HG02970 (cell line): Measurements from ENCODE around the gene LUZP1.

Source experiments
- ATAC-seq: cut with Tn5 transposase; IDR thresholded peaks from one replicate; pipeline ENCODE4 v1.9.1; 2021; ENCODE audit warnings: mild to moderate bottlenecking, moderate library complexity, moderate number of reproducible peaks; ENCODE audit not compliant: unreplicated experiment, low FRiP score

LUZP1 gene

DNA sequence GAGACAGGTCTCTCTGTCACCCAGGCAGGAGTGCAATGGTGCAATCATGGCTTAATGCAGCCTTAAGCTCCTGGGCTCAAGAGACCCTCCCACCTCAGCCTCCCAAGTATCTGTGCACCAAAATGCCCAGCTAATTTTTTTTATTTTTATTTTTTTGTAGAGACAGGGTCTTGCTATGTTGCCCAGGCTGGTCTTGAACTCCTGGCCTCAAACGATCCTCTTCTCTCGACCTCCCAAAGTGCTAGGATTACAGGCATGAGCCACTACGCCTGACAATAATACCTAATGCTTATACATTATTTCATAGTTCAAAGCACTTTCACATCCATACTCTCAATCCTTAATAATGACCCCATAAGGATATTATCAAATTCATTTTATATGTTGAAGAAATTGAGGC lies 48.3 kb downstream of the LUZP1 start:
- ATAC-seq = no peak

DNA sequence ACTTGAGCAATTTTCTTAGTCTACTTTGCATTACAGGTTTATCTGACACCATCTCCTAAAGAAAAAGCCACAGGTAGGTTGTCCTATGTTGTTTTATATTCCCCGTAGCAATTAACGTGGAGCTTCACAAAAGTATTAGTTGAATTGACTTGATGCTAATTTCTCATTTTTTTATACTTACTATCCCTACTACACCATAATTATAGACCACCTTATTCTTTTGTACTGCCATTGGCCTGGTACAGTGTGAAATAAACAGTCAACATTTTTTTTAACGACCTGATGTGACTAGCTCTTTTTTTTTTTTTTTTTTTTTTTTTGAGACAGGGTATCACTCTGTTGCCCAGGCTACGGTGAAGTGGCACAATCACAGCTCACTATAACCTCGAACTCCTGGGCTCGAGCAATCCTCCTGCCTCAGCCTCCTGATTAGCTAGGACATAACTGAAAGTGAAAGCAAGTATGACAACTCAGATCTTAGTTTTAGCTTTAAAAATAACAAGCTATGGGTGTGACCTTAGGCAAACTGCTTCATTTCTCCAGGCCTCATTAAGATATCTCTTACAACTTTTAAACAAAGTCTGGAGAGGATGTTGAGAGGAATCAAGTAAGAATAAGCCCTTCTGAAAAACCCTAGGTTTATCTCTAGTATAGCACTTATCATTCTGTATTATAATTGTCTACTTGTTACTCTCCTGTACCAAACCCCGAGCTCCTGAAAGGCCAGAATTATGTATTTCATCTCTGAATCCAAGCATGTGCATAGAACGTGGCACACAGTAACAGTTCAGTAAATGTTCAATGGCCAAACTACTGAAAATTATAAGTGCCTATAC lies 49.5 kb downstream of the LUZP1 start:
- no peak for ATAC-seq

DNA sequence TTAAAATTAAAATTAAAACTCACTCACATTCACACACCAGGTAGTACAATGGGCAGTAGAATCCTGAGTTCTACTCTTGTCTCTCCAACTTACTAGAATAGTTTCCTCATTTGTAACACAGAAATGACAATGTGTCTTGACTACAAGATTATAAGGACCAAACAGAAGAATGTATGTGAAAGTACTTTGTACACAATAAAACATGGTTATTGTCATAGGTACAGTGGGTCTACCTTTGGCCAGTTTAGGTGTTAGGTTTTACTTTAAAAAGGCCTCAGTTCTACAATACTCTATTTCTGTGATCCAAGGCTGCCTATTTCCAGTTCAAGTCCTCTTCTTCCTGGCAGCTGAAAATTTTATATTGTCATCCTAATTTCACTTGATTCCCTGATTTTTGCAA lies 50.2 kb downstream of the LUZP1 start:
- no peak for ATAC-seq

GRCh38 chr1:23116921-23117699 lies 51.5 kb downstream of the LUZP1 start:
- no peak for ATAC-seq

DNA sequence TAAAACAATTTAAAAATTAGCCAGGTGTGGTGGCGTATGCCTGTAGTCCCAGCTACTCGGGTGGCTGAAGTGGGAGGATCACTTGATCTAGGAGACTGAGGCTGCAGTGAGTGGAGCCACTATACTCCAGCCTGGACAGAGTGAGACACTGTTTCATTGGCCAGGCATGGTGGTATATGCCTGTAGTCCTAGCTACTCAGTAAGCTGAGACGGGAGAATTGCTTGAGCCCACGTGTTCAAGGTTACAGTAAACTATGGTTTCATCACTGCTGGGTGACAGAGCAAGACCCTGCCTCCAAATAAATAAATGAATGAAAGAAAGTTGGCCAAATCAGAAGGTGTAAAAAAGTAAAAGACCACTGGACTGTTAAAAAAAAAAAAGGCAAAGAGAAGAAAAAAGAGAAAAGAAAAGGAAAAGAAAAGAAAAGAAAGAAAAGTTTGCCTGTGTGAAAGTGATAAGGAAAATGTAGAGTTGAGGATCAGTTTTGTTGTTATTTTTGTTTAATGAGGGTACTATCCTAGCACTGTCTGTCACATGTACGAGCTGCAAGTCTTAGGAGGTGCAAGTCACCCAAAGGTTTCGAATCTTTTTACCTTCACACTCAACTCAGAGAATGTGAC lies 52.3 kb downstream of the LUZP1 start:
- no peak for ATAC-seq

GRCh38 chr1:23114424-23115079 lies 54.1 kb downstream of the LUZP1 start:
- no peak for ATAC-seq

GRCh38 chr1:23111600-23112535 lies 56.8 kb downstream of the LUZP1 start:
- no peak for ATAC-seq

DNA sequence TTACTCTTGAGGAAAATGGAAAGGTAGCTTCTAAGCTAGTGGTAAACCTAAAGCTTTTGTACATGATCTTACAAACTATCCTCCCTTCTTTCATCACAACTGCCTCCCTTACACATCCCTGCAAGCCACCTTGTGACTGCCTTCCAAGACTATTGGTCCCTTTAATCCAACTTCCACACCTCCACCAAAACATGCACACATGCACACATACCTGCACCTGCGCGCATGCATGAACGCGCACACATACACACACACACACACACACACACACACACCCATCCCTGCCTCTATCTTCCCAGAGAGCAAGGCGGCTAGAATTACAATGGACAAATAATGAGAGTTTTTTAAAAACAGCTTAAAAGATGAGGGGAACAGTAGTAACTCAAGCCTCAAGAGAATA lies 58.3 kb downstream of the LUZP1 start:
- ATAC-seq = no peak

GRCh38 chr1:23108918-23109533 lies 59.6 kb downstream of the LUZP1 start:
- no peak for ATAC-seq

DNA sequence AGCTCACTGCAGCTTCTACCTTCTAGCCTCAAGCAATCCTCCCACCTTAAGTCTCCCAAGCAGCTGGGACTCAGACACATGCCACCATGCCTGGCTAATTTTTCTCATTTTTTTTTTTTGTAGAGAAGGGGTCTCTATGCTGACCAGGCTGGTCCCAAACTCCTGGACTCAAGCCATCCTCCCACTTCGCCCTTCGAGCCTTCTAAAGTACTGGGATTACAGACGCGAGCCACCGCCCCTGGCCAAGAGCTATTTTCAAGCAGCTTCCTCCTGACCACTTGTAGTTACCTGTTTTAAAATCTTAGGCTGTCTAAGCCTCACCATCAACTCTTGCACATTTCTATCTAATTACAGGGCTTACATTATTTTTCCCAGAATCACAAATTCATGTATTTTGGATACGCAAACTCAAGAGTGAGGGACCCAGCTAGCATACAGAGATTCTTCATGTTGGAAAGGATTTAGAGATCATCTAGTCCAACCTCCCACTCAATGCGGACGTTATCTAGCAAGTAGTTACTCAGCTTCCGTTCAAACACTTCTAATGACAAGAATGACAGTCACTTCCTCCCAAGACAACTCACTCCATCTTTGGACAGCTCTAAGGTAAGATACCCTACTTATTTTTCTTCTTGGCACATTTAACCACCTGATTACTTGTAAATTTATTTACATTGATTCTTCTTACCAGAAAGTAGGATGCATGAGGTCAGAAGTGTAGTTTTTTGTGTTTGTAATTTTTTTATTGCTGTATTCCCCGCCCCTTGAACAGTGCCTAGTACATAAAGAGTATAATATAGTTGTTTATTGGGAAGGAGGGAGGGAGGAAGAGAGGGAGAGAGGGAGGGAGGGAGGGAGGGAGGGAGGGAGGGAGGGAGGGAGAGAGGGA lies 65.4 kb downstream of the LUZP1 start:
- ATAC-seq = no peak

DNA sequence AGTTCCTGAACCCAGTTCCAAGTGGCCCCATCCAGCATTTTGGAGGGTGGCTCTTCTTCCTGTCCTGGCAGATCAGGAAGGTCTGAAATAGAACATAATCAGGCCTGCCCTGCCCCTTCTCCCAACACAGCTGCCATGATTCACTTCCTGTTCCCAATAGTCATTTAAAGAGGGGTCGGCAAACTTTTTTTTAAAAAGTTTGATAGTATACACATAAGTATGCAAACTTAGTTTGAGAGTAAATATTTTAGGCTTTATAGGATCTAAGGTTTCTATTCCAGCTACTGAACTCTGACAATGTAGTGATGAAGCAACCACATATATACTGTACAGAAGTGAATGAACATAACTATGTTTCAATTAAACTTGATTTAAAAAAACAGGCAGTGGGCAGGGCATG lies 66.4 kb downstream of the LUZP1 start:
- ATAC-seq = no peak

DNA sequence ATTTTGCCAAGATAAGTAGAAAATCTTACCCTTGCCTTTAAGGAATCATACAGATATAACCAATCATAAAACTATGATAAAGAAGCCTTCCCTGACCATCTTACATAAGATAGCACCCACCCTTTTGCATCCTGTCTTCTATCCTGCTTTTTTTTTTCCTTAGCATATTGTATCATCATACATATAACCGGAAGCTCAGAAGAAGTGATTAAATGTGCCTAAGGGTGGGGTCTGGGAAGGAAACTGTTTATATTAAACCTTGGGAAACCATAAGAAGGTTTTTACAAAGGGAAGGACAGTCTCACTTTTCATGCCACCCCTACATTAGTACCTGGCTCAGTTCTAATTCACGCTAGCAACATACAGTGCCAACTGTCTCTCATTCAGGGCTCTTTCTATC lies 66.8 kb downstream of the LUZP1 start:
- ATAC-seq = no peak

GRCh38 chr1:23101101-23101827 lies 67.4 kb downstream of the LUZP1 start:
- ATAC-seq = no peak

- ATAC-seq = no peak
These were observed 68.4 kb downstream of the LUZP1 start for GRCh38 chr1:23100074-23100748.

GRCh38 chr1:23099171-23099536 lies 69.5 kb downstream of the LUZP1 start:
- ATAC-seq = no peak

DNA sequence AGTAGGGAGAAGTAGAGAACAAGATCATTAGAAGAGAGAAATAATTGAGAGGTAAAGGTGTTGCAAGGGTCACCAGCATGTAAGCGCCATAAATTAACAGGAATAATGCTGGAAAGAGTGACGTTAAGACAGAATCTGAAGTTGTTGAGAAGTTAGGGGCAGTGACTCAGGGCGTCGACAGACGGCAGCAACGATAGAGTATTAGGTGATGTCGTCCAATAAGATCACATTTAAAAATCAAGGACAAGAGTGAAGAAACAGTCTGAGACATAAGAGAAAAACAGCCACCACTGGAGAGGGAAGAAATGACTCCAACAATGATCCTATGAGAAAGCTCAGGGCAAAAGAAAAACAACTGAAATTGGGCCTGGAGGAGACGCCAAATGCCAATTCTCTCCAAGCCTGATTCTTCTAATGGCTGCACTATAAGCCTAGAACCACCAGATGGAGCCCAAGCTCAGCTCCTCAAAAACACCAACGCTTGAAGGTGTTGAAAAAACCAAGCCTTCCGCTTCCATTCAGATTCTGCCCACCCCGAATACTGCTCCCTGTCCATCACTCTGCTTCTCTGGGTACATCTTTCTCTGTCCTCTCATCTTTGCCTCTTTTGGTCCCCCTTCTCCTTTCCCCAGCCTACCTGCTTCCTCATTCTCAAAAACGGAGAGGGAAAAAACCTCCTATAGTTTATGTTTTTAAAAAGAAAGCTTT lies 70.0 kb downstream of the LUZP1 start:
- ATAC-seq = no peak

- ATAC-seq = no peak
These were observed 71.3 kb downstream of the LUZP1 start for GRCh38 chr1:23097316-23097715.
